Endothelial cell of umbilical vein (primary cell): ENCODE results near the gene CKB.

Experiments
- CTCF ChIP-seq, 2 donors: IDR thresholded peaks; 1 replicate in 1 of 2; 2 replicates in 1 of 2; pipeline ENCODE4 v1.5.1; 2011; ENCODE audit warnings: low read length in 2 of 2, mild to moderate bottlenecking in 2 of 2, moderate library complexity in 2 of 2, control low read depth in 1 of 2, inconsistent platforms in 1 of 2, low read depth in 1 of 2; ENCODE audit not compliant: insufficient read depth in 1 of 2; ENCODE audit errors: extremely low read depth in 1 of 2
- EZH2 ChIP-seq: IDR thresholded peaks from 2 replicates; pipeline ENCODE4 v1.6.1; 2012; ENCODE audit warnings: borderline replicate concordance, low read depth, mild to moderate bottlenecking, moderate library complexity, low read length, inconsistent platforms; ENCODE audit not compliant: severe bottlenecking
- JUN ChIP-seq: IDR thresholded peaks from 2 replicates; pipeline ENCODE4 v1.6.1; 2011; ENCODE audit warnings: borderline replicate concordance, low read depth; ENCODE audit not compliant: insufficient read length, insufficient read depth
- POLR2A ChIP-seq: IDR thresholded peaks from 2 replicates; pipeline ENCODE4 v1.6.1; 2012; ENCODE audit warnings: low read depth, mild to moderate bottlenecking, control low read depth, low read length
- POLR2AphosphoS5 ChIP-seq: IDR thresholded peaks from 2 replicates; pipeline ENCODE4 v1.6.1; 2012; ENCODE audit warnings: low read depth, mild to moderate bottlenecking, control low read depth, low read length, moderate library complexity; ENCODE audit not compliant: insufficient read depth

GRCh38 chr14:103555559-103556337 is 33.1 kb upstream of the CKB start:
- no peak for TF ChIP-seq CTCF (IDR thresholded peaks at IDR 0.05; ENCODE audit: extremely low read depth in 1 of 2, insufficient read depth in 1 of 2, low read depth in 1 of 2, low read length in 2 of 2)
- no peak for TF ChIP-seq JUN
- TF ChIP-seq POLR2AphosphoS5, result no peak
- no peak for TF ChIP-seq EZH2
- TF ChIP-seq POLR2A, result no peak
